Right atrium auricular region (tissue), 2 donors: Measurements from ENCODE around the gene FGD6. TPM values are rescaled to one million over a fixed set of nuclear protein-coding genes. Genes with fewer than 3 reads are reported as not detected.
"Not testable (repeated sequence)": the region's sequence is repeated elsewhere in the genome, so short reads cannot be mapped to it uniquely, and the experiment has no call there.

Source experiments
- DNase-seq: peaks from one replicate; pipeline ENCODE4 v3.0.0-alpha.2; 2019; ENCODE audit warnings: low spot score
- H3K27ac ChIP-seq, 2 donors: fragments of 200-600 bp; sonication (generic); 1 replicate in 1 of 2; 2 replicates in 1 of 2; pipeline ENCODE4 v1.5.1; 2016 to 2019
- H3K27me3 ChIP-seq, 2 donors: fragments of 200-600 bp; sonication (generic); one replicate each; pipeline versions ENCODE4 v1.5.1 to v1.6.0; 2017 to 2019
- H3K36me3 ChIP-seq: fragments of 200-600 bp; sonication (generic); one replicate; pipeline ENCODE4 v1.5.1; 2016
- H3K4me1 ChIP-seq, 2 donors: fragments of 200-600 bp; sonication (generic); one replicate each; pipeline versions ENCODE4 v1.5.1 to v1.6.0; 2017 to 2019
- H3K4me3 ChIP-seq, 2 donors: fragments of 200-600 bp; sonication (generic); 1 replicate in 1 of 2; 2 replicates in 1 of 2; pipeline ENCODE4 v1.5.1; 2017 to 2019; ENCODE audit warnings: mild to moderate bottlenecking in 1 of 2, moderate library complexity in 1 of 2
- H3K9me3 ChIP-seq, 2 donors: fragments of 200-600 bp; sonication (generic); one replicate each; pipeline ENCODE4 v1.5.1; 2019
- CTCF ChIP-seq, 2 donors: fragments of 200-600 bp; sonication (generic); IDR thresholded peaks; one replicate each; pipeline ENCODE4 v1.5.1; 2019; ENCODE audit warnings: antibody characterized with exemption in 2 of 2
- total RNA-seq, 2 donors: library from RNA; depleted of rRNA; stranded (reverse); fragments of >200 nt; gene quantifications; one replicate each; pipeline ENCODE4 v1.1.0, GENCODE V29; 2016

The FGD6 gene
- total RNA-seq, 2 donors from 2014 or later = 15.8 to 16.9 TPM

DNA sequence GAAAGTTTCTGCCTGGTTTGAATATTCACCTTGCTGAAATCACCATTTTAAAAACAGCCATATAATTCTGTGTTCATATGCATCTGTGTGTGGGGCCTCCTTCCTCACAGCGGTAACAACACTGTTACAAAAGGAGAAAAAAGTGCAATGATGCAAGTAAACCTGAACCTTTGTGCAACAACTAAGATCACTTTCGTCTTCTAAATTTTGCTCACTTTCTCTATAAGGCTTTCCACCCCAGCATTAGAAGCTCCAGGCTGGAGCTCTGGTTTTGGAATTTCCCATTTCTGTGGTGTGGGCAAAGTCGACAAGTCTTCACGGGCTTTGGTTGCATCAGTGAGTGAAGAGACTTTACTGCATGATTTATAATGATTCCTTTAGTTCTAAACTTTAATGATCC is 18.4 kb downstream of the FGD6 start:
- Histone ChIP-seq H3K27ac (no peak overlapping the region), H3K36me3 (no peaks in the 10 kb centered on the region), H3K4me1 (peaks cover 0 to 28% of the 10 kb centered on the region in 2 donors), H3K9me3 (no peaks in the 10 kb centered on the region), H3K27me3 (no peaks in the 10 kb centered on the region), H3K4me3 (no peak overlapping the region)
- DNase-seq = no peak
- TF ChIP-seq CTCF (IDR thresholded peaks at IDR 0.05) = no peak

DNA sequence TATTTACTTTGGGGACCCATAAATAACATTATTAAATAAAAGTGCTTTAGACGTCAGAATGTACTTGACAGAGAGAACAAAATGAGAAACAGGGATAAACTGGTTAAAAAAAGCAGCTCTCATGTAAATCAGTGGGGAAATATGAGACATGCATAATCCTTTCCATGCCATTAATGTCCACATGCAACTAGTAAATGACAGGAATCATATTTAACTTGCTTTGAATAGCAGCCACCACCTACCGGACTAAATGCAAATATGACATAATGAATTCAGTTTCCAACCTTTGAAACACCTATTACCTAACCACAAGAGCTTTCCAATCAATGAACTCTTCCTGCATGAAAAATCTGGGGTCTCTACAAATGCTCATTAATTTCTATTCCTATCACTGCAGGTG is 19.6 kb downstream of the FGD6 start:
- no peak overlapping the region for H3K4me3 ChIP-seq
- H3K36me3 ChIP-seq = no peaks in the 10 kb centered on the region
- H3K9me3 ChIP-seq = no peaks in the 10 kb centered on the region
- no peaks in the 10 kb centered on the region for H3K27me3 ChIP-seq
- peaks cover 0 to 16% of the 10 kb centered on the region in 2 donors for H3K4me1 ChIP-seq
- TF ChIP-seq CTCF (IDR thresholded peaks at IDR 0.05) = no peak
- no peak for DNase-seq
- no peak overlapping the region for H3K27ac ChIP-seq

- peaks cover 0 to 11% of the 10 kb centered on the region in 2 donors for H3K4me1 ChIP-seq
Measured at GRCh38 chr12:95196875-95197569, 20.2 kb downstream of the FGD6 start.

GRCh38 chr12:95195122-95195521 is 22.1 kb downstream of the FGD6 start:
- no peak for TF ChIP-seq CTCF (IDR thresholded peaks at IDR 0.05)
- Histone ChIP-seq H3K9me3 (no peaks in the 10 kb centered on the region), H3K4me1 (no peaks in the 10 kb centered on the region), H3K27ac (no peak overlapping the region), H3K27me3 (no peaks in the 10 kb centered on the region), H3K36me3 (no peaks in the 10 kb centered on the region), H3K4me3 (no peak overlapping the region)
- no peak for DNase-seq

More at GRCh38 chr12:95196875-95197569, 20.2 kb downstream of the FGD6 start:
- not testable (repeated sequence) for H3K27me3 ChIP-seq, H3K9me3 ChIP-seq, H3K4me3 ChIP-seq, H3K27ac ChIP-seq, DNase-seq, H3K36me3 ChIP-seq

DNA sequence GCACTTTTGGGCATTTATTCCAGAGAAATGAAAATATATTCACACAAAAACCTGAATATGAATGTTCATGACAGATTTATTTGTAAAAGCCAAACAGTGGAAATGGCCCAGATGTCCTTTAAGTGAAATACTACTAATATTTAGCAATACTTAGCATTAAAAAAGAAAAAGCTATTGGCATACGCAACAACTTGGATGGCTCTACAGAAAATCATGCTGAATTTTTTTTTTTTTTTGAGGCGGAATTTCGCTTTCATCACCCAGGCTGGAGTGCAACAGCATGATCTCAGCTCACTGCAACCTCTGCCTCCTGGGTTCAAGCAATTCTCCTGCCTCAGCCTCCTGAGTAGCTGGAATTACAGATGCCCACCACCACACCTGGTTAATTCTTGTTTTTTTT is 24.1 kb downstream of the FGD6 start:
- Histone ChIP-seq H3K4me3 (no peak overlapping the region), H3K9me3 (no peaks in the 10 kb centered on the region), H3K4me1 (no peaks in the 10 kb centered on the region), H3K27me3 (no peaks in the 10 kb centered on the region), H3K36me3 (no peaks in the 10 kb centered on the region), H3K27ac (no peak overlapping the region)
- no peak for DNase-seq
- TF ChIP-seq CTCF (IDR thresholded peaks at IDR 0.05) = no peak

GRCh38 chr12:95192271-95192670 is 25.0 kb downstream of the FGD6 start:
- H3K27me3 ChIP-seq = no peaks in the 10 kb centered on the region
- no peak overlapping the region for H3K27ac ChIP-seq
- no peak for TF ChIP-seq CTCF (IDR thresholded peaks at IDR 0.05)
- no peaks in the 10 kb centered on the region for H3K4me1 ChIP-seq
- H3K36me3 ChIP-seq = no peaks in the 10 kb centered on the region
- H3K4me3 ChIP-seq = no peak overlapping the region
- no peak for DNase-seq
- no peaks in the 10 kb centered on the region for H3K9me3 ChIP-seq
